Measurements from ENCODE around the gene PARPBP. TPM values are rescaled to one million over a fixed set of nuclear protein-coding genes. Genes with fewer than 3 reads are reported as not detected.

The PARPBP gene
- total RNA-seq, 6 donors from 2014 or later: 1.2 to 3.8 (median 1.8) TPM; not detected in 1

GRCh38 chr12:102174117-102174516, 54.1 kb downstream of the PARPBP start:
- 68 to 89% methylated on average over 2 of the region's 2 CpGs for WGBS, 2 donors

GRCh38 chr12:102174761-102175160, 54.8 kb downstream of the PARPBP start:
- WGBS, 2 donors: 80 to 81% methylated on average over 2 of the region's 2 CpGs
- Histone ChIP-seq H3K4me1 (no peaks in the 10 kb centered on the region), H3K4me3 (no peak overlapping the region), H3K27me3 (no peaks in the 10 kb centered on the region), H3K27ac (no peak overlapping the region), H3K9me3 (no peaks in the 10 kb centered on the region), H3K36me3 (no peaks in the 10 kb centered on the region)
- no peak for TF ChIP-seq POLR2A (IDR thresholded peaks at IDR 0.05)
- no peak for TF ChIP-seq POLR2AphosphoS5 (IDR thresholded peaks at IDR 0.05)
- TF ChIP-seq EP300 (IDR thresholded peaks at IDR 0.05): no peak
- TF ChIP-seq CTCF (IDR thresholded peaks at IDR 0.05): no peak
- DNase-seq (no peak), ATAC-seq (ENCODE audit: low FRiP score in 2 of 2) (no peak)

More at GRCh38 chr12:102174117-102174516, 54.1 kb downstream of the PARPBP start:
- Histone ChIP-seq H3K36me3 (no peaks in the 10 kb centered on the region), H3K27ac (no peak overlapping the region), H3K4me3 (no peak overlapping the region), H3K9me3 (no peaks in the 10 kb centered on the region), H3K27me3 (no peaks in the 10 kb centered on the region), H3K4me1 (no peaks in the 10 kb centered on the region)
- no peak for TF ChIP-seq POLR2AphosphoS5 (IDR thresholded peaks at IDR 0.05)
- no peak for TF ChIP-seq EP300 (IDR thresholded peaks at IDR 0.05)
- TF ChIP-seq CTCF (IDR thresholded peaks at IDR 0.05): no peak
- no peak for TF ChIP-seq POLR2A (IDR thresholded peaks at IDR 0.05)
- DNase-seq (no peak), ATAC-seq (ENCODE audit: low FRiP score in 2 of 2) (no peak)

GRCh38 chr12:102182635-102183034, 62.7 kb downstream of the PARPBP start:
- no peak overlapping the region for H3K27ac ChIP-seq
- no peaks in the 10 kb centered on the region for H3K4me1 ChIP-seq
- no peak overlapping the region for H3K4me3 ChIP-seq
- WGBS, 2 donors: 44 to 65% methylated on average over 2 of the region's 2 CpGs
- no peak for ATAC-seq (ENCODE audit: low FRiP score in 2 of 2)
- no peaks in the 10 kb centered on the region for H3K27me3 ChIP-seq
- DNase-seq: no peak
- no peak for TF ChIP-seq POLR2A (IDR thresholded peaks at IDR 0.05)
- no peak for TF ChIP-seq POLR2AphosphoS5 (IDR thresholded peaks at IDR 0.05)
- TF ChIP-seq CTCF (IDR thresholded peaks at IDR 0.05): no peak
- H3K36me3 ChIP-seq: no peaks in the 10 kb centered on the region
- no peaks in the 10 kb centered on the region for H3K9me3 ChIP-seq

- H3K36me3 ChIP-seq: no peaks in the 10 kb centered on the region
- DNase-seq: no peak
- no peaks in the 10 kb centered on the region for H3K4me1 ChIP-seq
- no peaks in the 10 kb centered on the region for H3K27me3 ChIP-seq
- no peak overlapping the region for H3K4me3 ChIP-seq
- H3K9me3 ChIP-seq: no peaks in the 10 kb centered on the region
- no peak overlapping the region for H3K27ac ChIP-seq
- no peak for TF ChIP-seq CTCF (IDR thresholded peaks at IDR 0.05)
- TF ChIP-seq EP300 (IDR thresholded peaks at IDR 0.05): no peak
- TF ChIP-seq POLR2AphosphoS5 (IDR thresholded peaks at IDR 0.05): no peak
- TF ChIP-seq POLR2A (IDR thresholded peaks at IDR 0.05): no peak
- 87 to 89% methylated on average over 4 of the region's 4 CpGs for WGBS, 2 donors
- no peak for ATAC-seq (ENCODE audit: low FRiP score in 2 of 2)
Observed at GRCh38 chr12:102195826-102196225, 75.8 kb downstream of the PARPBP start.

GRCh38 chr12:102197789-102198188, 77.8 kb downstream of the PARPBP start, which contains the start of gene PMCH:
Gene PMCH, minus strand, starts transcription at chr12:102197833. Its CDS starts 63 bp downstream, at chr12:102197770.
- Histone ChIP-seq H3K36me3 (no peaks in the 10 kb centered on the region), H3K9me3 (no peaks in the 10 kb centered on the region), H3K27ac (no peak within 1 kb of the TSS), H3K27me3 (no peaks in the 10 kb centered on the region), H3K4me1 (no peaks in the 10 kb centered on the region), H3K4me3 (no peak within 1 kb of the TSS)
- TF ChIP-seq EP300 (IDR thresholded peaks at IDR 0.05): no peak
- TF ChIP-seq CTCF (IDR thresholded peaks at IDR 0.05): no peak
- TF ChIP-seq POLR2AphosphoS5 (IDR thresholded peaks at IDR 0.05): no peak
- no peak for TF ChIP-seq POLR2A (IDR thresholded peaks at IDR 0.05)
- ATAC-seq (ENCODE audit: low FRiP score in 2 of 2) (no peak), DNase-seq (no peak)
- 67 to 68% methylated on average over 1 of the region's 1 CpG for WGBS, 2 donors
